ENCODE results near the gene DCAF17. TPM values are rescaled to one million over a fixed set of nuclear protein-coding genes. Genes with fewer than 3 reads are reported as not detected.
"Not testable (repeated sequence)": the region's sequence is repeated elsewhere in the genome, so short reads cannot be mapped to it uniquely, and the experiment has no call there.

The DCAF17 gene
- total RNA-seq, 1 donor from 2014 or later = 16.5 TPM

- DNase-seq (ENCODE audit: low read depth in 2 of 2) = no peak
Observed at GRCh38 chr2:171452773-171453172, 18.7 kb downstream of the DCAF17 start.

GRCh38 chr2:171459498-171459897, 25.5 kb downstream of the DCAF17 start:
- no peak for DNase-seq (ENCODE audit: low read depth in 2 of 2)

- no peak for DNase-seq (ENCODE audit: low read depth in 2 of 2)
Observed at GRCh38 chr2:171460537-171460936, 26.5 kb downstream of the DCAF17 start.

GRCh38 chr2:171469176-171469575, 35.1 kb downstream of the DCAF17 start:
- no peak for DNase-seq (ENCODE audit: low read depth in 2 of 2)

GRCh38 chr2:171470129-171470528, 36.1 kb downstream of the DCAF17 start:
- no peak for DNase-seq (ENCODE audit: low read depth in 2 of 2)

GRCh38 chr2:171475979-171476378, 42.0 kb downstream of the DCAF17 start:
- no peak for DNase-seq (ENCODE audit: low read depth in 2 of 2)

- peak; percentile 2 to 74 for DNase-seq (ENCODE audit: low read depth in 2 of 2)
Observed at GRCh38 chr2:171478345-171478744, 44.3 kb downstream of the DCAF17 start.

- DNase-seq (ENCODE audit: low read depth in 2 of 2) = peak in 1 of 2 donors; percentile 31
Observed at GRCh38 chr2:171479154-171479814, 45.3 kb downstream of the DCAF17 start.

- DNase-seq (ENCODE audit: low read depth in 2 of 2) = no peak
Observed at GRCh38 chr2:171480908-171481307, 46.9 kb downstream of the DCAF17 start.

GRCh38 chr2:171482308-171482707, 48.3 kb downstream of the DCAF17 start:
- DNase-seq (ENCODE audit: low read depth in 2 of 2) = peak in 1 of 2 donors; percentile 8

GRCh38 chr2:171482877-171483276, 48.9 kb downstream of the DCAF17 start:
- DNase-seq (ENCODE audit: low read depth in 2 of 2) = no peak

- no peak for DNase-seq (ENCODE audit: low read depth in 2 of 2)
Observed at GRCh38 chr2:171483793-171484192, 49.8 kb downstream of the DCAF17 start.

GRCh38 chr2:171485116-171485515, 51.1 kb downstream of the DCAF17 start:
- peak in 1 of 2 donors; percentile 39 for DNase-seq (ENCODE audit: low read depth in 2 of 2)

GRCh38 chr2:171487201-171487600, 53.2 kb downstream of the DCAF17 start:
- no peak for DNase-seq (ENCODE audit: low read depth in 2 of 2)

- no peak for DNase-seq (ENCODE audit: low read depth in 2 of 2)
Observed at GRCh38 chr2:171487803-171488259, 53.8 kb downstream of the DCAF17 start.

GRCh38 chr2:171490577-171490976, 56.6 kb downstream of the DCAF17 start:
- no peak for DNase-seq (ENCODE audit: low read depth in 2 of 2)

GRCh38 chr2:171491292-171491691, 57.3 kb downstream of the DCAF17 start:
- DNase-seq (ENCODE audit: low read depth in 2 of 2) = no peak

- DNase-seq (ENCODE audit: low read depth in 2 of 2) = no peak
Observed at GRCh38 chr2:171492664-171493063, 58.6 kb downstream of the DCAF17 start.

- DNase-seq (ENCODE audit: low read depth in 2 of 2) = not testable (repeated sequence)
Observed at GRCh38 chr2:171497664-171498063, 63.6 kb downstream of the DCAF17 start.

- no peak for DNase-seq (ENCODE audit: low read depth in 2 of 2)
Observed at GRCh38 chr2:171505374-171505773, 71.3 kb downstream of the DCAF17 start.

GRCh38 chr2:171509945-171510731, 76.1 kb downstream of the DCAF17 start:
- DNase-seq (ENCODE audit: low read depth in 2 of 2) = no peak

- DNase-seq (ENCODE audit: low read depth in 2 of 2) = no peak
Observed at GRCh38 chr2:171512014-171512413, 78.0 kb downstream of the DCAF17 start.

- DNase-seq (ENCODE audit: low read depth in 2 of 2) = no peak
Observed at GRCh38 chr2:171512683-171513195, 78.7 kb downstream of the DCAF17 start.
